ENCODE data around the gene TRPC4AP.

The TRPC4AP gene

DNA sequence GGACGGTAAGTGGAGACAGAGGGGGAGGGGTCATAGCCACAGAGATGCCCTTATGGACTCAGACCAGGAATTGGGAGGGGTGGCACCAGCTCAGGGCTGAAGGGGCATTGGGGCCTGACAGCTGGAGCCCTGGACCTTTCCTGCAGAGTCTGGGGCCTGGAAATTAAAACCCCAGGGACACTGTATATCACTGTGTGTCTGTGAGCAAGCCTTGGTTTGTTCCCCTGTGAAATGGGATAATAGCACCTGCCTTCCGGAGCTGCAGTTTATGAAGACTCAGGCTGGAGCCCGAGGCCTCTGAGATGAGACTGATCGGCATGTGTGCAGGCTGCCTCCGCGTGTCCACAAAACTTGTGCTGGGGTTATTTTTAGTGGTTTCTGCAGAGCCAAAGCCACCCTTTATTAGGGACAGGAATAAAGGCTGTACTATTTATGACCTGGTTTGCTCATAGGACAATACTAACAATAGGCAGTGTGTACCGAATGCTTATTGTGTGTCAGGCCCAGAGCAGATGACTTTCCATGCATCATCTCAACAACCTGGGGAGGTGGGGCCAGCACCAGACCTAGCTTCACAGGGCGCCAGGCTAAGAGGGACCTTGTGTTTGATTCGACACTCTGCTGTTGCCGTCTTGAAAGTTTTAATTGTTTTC lies 114.4 kb downstream of the TRPC4AP start:
- ATAC-seq, result no peak
- TF ChIP-seq GLIS3 (CRISPR knock-in tag; IDR thresholded peaks at IDR 0.05), result no peak
- TF ChIP-seq ZNF565 (CRISPR knock-in tag; conservative IDR thresholded peaks at IDR 0.05; ENCODE audit: low read depth), result no peak
- TF ChIP-seq, protein P1, sequence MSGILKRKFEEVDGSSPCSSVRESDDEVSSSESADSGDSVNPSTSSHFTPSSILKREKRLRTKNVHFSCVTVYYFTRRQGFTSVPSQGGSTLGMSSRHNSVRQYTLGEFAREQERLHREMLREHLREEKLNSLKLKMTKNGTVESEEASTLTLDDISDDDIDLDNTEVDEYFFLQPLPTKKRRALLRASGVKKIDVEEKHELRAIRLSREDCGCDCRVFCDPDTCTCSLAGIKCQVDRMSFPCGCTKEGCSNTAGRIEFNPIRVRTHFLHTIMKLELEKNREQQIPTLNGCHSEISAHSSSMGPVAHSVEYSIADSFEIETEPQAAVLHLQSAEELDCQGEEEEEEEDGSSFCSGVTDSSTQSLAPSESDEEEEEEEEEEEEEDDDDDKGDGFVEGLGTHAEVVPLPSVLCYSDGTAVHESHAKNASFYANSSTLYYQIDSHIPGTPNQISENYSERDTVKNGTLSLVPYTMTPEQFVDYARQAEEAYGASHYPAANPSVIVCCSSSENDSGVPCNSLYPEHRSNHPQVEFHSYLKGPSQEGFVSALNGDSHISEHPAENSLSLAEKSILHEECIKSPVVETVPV (CRISPR knock-in tag; IDR thresholded peaks at IDR 0.05), result no peak
- TF ChIP-seq OSR1 (CRISPR knock-in tag; IDR thresholded peaks at IDR 0.05), result no peak
- TF ChIP-seq ESRRG (CRISPR knock-in tag; IDR thresholded peaks at IDR 0.05), result no peak
- TF ChIP-seq ZFP30 (CRISPR knock-in tag; IDR thresholded peaks at IDR 0.05), result no peak
- TF ChIP-seq TCF4 (CRISPR knock-in tag; IDR thresholded peaks at IDR 0.05; ENCODE audit: borderline replicate concordance), result no peak
- TF ChIP-seq ARNTL (CRISPR knock-in tag; IDR thresholded peaks at IDR 0.05; ENCODE audit: borderline replicate concordance, low read depth), result no peak
- TF ChIP-seq, protein P2, sequence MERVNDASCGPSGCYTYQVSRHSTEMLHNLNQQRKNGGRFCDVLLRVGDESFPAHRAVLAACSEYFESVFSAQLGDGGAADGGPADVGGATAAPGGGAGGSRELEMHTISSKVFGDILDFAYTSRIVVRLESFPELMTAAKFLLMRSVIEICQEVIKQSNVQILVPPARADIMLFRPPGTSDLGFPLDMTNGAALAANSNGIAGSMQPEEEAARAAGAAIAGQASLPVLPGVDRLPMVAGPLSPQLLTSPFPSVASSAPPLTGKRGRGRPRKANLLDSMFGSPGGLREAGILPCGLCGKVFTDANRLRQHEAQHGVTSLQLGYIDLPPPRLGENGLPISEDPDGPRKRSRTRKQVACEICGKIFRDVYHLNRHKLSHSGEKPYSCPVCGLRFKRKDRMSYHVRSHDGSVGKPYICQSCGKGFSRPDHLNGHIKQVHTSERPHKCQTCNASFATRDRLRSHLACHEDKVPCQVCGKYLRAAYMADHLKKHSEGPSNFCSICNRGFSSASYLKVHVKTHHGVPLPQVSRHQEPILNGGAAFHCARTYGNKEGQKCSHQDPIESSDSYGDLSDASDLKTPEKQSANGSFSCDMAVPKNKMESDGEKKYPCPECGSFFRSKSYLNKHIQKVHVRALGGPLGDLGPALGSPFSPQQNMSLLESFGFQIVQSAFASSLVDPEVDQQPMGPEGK (CRISPR knock-in tag; IDR thresholded peaks at IDR 0.05; ENCODE audit: borderline replicate concordance), result no peak
- TF ChIP-seq CSDC2 (CRISPR knock-in tag; IDR thresholded peaks at IDR 0.05), result no peak
- TF ChIP-seq, protein P3, sequence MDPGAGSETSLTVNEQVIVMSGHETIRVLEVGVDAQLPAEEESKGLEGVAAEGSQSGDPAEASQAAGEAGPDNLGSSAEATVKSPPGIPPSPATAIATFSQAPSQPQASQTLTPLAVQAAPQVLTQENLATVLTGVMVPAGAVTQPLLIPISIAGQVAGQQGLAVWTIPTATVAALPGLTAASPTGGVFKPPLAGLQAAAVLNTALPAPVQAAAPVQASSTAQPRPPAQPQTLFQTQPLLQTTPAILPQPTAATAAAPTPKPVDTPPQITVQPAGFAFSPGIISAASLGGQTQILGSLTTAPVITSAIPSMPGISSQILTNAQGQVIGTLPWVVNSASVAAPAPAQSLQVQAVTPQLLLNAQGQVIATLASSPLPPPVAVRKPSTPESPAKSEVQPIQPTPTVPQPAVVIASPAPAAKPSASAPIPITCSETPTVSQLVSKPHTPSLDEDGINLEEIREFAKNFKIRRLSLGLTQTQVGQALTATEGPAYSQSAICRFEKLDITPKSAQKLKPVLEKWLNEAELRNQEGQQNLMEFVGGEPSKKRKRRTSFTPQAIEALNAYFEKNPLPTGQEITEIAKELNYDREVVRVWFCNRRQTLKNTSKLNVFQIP (CRISPR knock-in tag; IDR thresholded peaks at IDR 0.05; ENCODE audit: borderline replicate concordance, low read depth), result no peak
- no peak for TF ChIP-seq BACH2 (CRISPR knock-in tag; IDR thresholded peaks at IDR 0.05; ENCODE audit: borderline replicate concordance)
- no peak for TF ChIP-seq TSHZ2 (CRISPR knock-in tag; IDR thresholded peaks at IDR 0.05)
- no peak for TF ChIP-seq ZNF70 (CRISPR knock-in tag; IDR thresholded peaks at IDR 0.05)
- no peak for TF ChIP-seq TOX (CRISPR knock-in tag; IDR thresholded peaks at IDR 0.05; ENCODE audit: borderline replicate concordance)

GRCh38 chr20:34977365-34978091 lies 115.1 kb downstream of the TRPC4AP start:
- TF ChIP-seq SNAI2 (CRISPR knock-in tag; IDR thresholded peaks at IDR 0.05) (no peak), TSHZ2 (CRISPR knock-in tag; IDR thresholded peaks at IDR 0.05) (no peak), ISL1 (CRISPR knock-in tag; IDR thresholded peaks at IDR 0.05) (no peak), BACH2 (CRISPR knock-in tag; IDR thresholded peaks at IDR 0.05; ENCODE audit: borderline replicate concordance) (no peak), OSR1 (CRISPR knock-in tag; IDR thresholded peaks at IDR 0.05) (no peak), ZNF70 (CRISPR knock-in tag; IDR thresholded peaks at IDR 0.05) (no peak), RARB (CRISPR knock-in tag; IDR thresholded peaks at IDR 0.05) (no peak), ESRRG (CRISPR knock-in tag; IDR thresholded peaks at IDR 0.05) (no peak), ARNTL (CRISPR knock-in tag; IDR thresholded peaks at IDR 0.05; ENCODE audit: borderline replicate concordance, low read depth) (no peak), TOX (CRISPR knock-in tag; IDR thresholded peaks at IDR 0.05; ENCODE audit: borderline replicate concordance) (no peak), ZC3H10 (CRISPR knock-in tag; IDR thresholded peaks at IDR 0.05) (no peak), TCF4 (CRISPR knock-in tag; IDR thresholded peaks at IDR 0.05; ENCODE audit: borderline replicate concordance) (no peak)
- ATAC-seq, result no peak
